GM19452 (cell line): Measurements from ENCODE around the gene EPB42.
A peak's percentile ranks its signal among the peaks of the same experiment; 100 is the strongest.

Experiments used
- ATAC-seq: cut with Tn5 transposase; IDR thresholded peaks from one replicate; pipeline ENCODE4 v1.9.1; 2021; ENCODE audit not compliant: unreplicated experiment

The EPB42 gene

DNA sequence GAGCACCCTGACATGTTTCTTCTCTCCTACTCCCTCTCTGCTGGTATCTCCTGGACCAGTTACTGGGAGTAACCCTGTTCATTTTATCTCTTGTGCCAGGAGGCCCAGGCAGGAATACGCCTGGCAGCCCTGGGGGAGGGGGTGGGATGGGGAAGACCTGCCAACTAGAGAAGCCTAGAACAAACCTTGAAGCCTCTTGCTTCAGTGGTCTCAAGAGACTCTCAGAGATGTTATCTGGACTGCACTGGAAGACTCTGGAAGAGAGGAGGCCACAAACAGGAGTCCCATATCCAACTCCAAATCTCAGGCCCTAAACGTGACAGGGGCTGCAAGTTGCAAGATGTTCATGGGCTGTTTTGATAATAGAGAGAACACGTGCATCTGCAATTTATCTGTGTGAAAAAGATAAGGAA is at the start of gene EPB42:
Gene EPB42 (minus strand): TSS at position 28 of the 413 bp plus-strand sequence. CDS start 193 bp downstream, outside the sequence.
- ATAC-seq: no peak

DNA sequence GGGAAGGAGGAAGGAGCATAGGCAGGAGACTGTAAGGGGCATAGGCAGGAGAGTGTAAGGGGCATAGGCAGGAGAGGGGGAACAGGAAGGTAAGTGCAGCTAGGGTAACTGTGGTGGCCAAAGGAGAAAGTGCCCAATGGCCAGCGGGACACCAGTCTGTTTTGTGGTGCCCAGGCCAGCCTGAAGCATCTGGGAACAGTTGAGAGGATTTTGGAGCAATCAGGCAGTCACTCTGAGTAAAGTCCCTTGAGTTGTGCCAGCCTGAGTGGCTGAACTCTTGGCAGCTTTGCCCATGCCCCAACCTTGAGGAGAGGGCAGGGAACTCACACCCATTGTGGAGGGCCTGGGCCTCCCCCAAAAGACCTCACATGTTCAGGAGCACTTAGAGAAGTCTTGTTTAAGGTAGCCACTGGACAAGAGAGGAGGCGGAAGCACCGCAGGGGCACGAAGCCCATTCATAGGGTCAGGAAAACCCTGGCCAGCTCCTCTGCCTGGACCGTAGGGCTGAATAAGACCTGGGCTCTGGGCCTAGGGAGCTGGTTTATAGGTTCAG is 49.4 kb upstream of the EPB42 start:
- no peak for ATAC-seq

- no peak for ATAC-seq
These were observed 47.6 kb upstream of the EPB42 start for GRCh38 chr15:43268111-43269105.

- ATAC-seq: no peak
These were observed 46.6 kb upstream of the EPB42 start for GRCh38 chr15:43267439-43267838.

DNA sequence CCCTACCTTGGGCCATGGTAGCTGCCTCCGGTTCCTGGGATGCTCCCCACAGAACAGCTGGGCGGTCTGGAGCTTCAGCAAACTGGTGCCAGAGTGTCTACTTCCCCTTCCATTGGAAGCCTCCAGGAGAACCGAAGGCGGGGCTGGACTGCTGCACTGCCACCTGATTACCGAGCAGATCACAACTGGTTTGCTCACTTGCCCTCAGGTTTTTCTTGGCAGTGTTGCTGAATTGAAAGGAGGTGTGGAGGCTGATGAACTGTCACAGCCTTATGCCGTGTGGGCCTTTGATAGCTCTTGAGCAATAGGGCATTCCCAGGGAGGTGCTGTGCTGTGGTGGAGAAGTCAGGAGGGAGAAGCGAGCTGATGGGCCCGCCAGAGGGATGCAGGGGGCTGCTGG is 46.0 kb upstream of the EPB42 start, which contains the start of gene TGM5:
Gene TGM5 (minus strand): TSS at position 95 of the 400 bp plus-strand sequence. CDS start 79 bp downstream, at position 16.
- no peak for ATAC-seq

DNA sequence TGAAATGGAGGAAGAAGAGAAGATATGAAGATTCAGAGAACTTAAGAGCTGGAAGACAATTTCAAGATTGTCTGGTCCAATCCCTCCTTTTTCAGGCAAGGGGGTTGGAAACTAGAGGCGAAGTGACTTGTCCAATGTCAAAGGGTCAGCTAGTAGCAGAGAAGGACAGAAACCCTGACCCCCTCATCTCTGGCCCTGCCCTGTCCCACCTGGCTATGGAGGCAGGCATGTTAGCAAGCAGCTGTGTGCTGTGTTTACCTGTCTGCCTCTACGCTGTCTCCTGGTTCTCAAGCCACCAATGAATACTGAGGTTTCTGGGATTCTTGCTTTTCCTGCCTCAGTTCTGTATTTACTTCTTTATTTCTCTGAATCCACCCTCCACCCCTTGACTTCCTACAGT is 45.6 kb upstream of the EPB42 start:
- ATAC-seq: no peak

DNA sequence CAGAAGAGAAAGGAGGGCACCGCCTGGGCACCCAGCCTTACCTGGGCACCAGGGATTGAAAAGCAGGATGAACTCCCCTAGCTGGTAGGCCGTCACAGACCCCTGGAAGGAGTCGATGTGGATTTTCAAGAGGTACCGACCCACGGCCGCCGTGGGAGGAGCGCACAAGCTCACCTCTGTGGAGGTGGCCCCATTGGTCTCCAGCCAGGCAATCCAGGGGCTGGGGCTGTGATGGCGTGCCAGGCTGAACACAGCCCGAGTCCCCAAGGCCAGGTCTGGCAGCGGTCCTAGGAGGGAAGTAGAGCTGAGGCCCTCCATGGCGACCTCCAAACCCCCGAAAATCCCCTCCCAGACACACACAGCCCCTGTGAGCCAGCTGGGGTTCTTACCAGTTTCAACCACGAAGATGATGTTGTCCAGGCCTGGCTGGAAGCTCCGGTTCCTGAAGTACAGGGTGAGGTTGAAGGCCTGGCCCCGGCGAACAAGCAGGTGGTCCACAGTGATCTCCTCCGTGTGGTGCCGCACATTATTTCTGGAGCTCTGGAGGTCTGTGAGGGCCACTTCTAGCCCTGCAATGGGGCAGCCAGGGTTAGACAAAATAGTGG is 39.3 kb upstream of the EPB42 start:
- no peak for ATAC-seq

- ATAC-seq: no peak
These were observed 38.0 kb upstream of the EPB42 start for GRCh38 chr15:43258781-43259180.

- no peak for ATAC-seq
These were observed 35.5 kb upstream of the EPB42 start for GRCh38 chr15:43256341-43256740.

- no peak for ATAC-seq
These were observed 34.6 kb upstream of the EPB42 start for GRCh38 chr15:43255376-43255775.

DNA sequence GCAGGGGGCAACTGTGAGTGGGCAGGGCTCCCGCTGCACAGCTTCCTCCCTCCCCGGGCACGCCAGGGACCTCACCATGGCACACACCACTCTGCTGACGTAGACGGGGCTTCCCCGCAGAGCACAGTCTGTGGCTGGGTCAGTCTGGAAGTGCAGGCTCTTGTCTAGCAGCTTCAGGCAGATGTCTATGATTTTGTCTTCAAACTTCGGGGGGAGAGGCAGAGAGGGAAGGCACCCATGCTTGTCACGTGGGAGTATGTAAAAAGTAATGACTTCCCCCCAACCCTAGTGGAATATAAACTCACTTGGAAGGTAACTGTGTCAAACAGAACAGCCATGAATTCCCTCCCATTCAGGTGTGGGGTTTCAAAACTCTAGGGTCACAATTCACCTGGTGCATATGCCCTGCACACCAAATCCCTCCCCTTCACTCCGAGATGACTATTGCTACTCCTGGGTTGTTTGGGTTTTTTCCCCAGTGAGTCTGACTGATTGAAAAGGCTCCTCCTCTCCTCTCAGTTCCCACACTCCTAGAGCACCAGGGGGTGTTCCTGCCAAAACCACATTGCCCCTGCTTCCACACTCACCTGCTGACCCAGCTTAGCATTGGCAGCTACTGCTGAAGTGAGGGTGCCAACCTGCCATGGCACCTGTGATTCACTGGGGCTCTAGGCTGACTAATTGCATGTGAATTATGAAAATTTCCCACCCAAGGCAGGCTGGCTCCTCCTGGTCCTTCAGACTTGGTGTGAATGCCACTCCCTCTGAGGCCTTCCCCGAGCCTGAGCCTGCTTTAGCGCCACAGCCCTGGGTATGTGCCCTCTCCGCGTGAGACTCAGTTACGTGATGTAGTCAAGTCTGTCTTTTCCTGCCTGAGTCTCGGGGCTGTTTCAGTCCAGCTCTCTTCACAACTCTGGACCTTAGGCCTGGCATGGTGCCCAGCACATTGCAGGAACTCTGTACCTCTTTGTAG is 32.9 kb upstream of the EPB42 start:
- peak; percentile 39 for ATAC-seq

- ATAC-seq: no peak
These were observed 31.0 kb upstream of the EPB42 start for GRCh38 chr15:43251871-43252250.

DNA sequence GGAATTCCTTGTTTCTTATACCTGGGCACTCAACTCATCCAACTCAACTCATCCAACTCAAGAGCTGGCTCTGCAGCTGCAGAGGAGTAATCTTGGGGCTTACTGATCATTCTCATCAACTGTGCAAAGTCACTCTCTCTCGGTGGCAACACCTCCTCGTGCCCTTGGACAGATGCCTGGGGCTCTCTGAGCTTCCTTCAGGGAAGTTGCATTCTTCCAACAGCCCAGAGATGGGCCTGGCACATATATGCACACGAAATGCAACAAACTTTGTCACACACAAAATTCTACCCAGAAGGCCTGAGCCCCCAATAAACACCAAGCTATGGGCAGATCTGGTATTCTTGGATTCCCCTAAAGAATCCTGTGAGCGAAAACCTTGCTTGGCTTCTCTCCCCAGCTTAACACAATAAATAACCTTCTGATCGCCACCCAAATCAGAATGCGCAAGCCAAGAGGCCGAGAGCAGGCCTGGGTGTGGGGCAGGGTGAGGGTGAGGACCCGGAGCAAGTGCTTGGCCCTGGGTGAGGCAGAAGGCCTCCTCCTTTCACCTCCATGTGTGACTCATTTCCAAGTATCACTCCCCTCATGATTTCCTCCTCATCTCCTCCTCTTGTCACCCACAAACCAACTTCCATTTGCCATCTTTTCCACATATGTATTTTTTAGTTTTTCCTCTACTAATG is 30.5 kb upstream of the EPB42 start:
- ATAC-seq: no peak

DNA sequence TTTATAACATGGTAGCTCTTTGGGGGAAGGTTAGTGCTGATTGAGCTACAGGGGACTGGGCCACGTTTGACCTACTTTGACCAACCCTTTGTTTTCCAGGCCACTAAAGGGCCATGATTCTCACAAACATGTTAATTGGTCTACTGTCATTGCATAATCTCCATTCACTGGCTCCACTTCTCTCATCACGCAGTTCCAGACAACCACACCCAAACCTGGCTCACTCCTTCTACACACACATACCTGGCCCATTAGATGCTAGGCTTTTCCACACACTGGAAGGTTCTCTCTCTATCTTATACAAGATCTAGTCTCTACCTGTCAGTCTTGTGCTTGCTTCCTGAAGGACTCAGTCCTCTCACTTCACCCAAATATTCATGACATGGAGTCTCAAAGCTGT is 30.0 kb upstream of the EPB42 start:
- ATAC-seq: no peak

- ATAC-seq: peak; percentile 58
These were observed 28.9 kb upstream of the EPB42 start for GRCh38 chr15:43249699-43250203.

- peak; percentile 12 for ATAC-seq
These were observed 28.4 kb upstream of the EPB42 start for GRCh38 chr15:43249236-43249635.

DNA sequence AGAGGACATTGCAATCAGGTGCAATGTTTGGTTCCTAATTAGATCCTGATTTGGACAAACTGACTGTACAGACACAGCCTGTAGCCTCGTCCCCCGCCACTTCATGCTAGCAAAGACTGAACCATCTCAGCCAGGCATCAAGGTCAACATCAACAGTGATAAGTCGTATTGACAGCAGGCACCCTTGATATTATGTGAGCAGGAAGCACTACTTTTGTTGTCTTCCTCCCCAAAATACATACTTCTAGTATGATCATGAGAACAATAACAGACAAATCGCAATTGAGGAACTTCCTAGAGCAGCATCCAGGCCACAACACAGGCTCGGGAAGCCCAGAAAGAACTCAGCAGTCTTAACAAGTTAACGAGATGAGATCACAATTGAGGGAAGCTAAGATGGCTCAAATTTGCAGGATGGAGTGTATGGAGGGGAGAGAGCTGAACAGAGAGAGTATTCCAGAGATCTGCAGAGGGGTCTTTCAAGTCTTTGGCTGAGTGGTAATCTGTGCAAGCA is 25.5 kb upstream of the EPB42 start:
- ATAC-seq: no peak

DNA sequence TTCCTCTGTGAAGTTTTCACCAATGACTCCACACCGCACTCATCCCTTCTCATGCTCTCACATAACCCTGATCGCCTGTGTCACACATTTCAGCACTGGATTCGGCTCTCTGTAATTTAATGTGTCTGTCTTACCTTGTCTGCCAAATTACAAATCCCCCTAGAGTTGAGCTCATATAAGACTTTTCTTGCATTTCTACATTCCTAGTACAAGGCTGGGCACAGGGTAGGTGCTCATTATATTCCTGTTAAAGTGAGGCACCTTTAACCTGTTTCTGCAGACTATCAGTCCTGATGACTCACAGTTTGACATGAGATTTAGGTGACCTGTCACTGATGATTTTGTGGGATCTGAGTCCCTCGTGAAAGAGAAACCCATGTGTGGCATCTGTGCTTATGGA is 23.3 kb upstream of the EPB42 start:
- no peak for ATAC-seq

- no peak for ATAC-seq
These were observed 22.3 kb upstream of the EPB42 start for GRCh38 chr15:43243020-43243645.
